ENCODE data around the gene IFNAR1.

GRCh38 chr21:33369586-33369985, 44.8 kb downstream of the IFNAR1 start:
- no peak for TF ChIP-seq CTCF (conservative IDR thresholded peaks at IDR 0.05 in 1 of 2, IDR thresholded peaks at IDR 0.05 in 1 of 2; ENCODE audit: extremely low read depth in 1 of 2, insufficient read depth in 1 of 2, low read depth in 1 of 2, low read length in 2 of 2)
- no peak for TF ChIP-seq EZH2 (IDR thresholded peaks at IDR 0.05; ENCODE audit: borderline replicate concordance, low read length)

Measured in mammary epithelial cell (primary cell).